Neural cell (in vitro differentiated cells): Measurements from ENCODE around the gene NFIA. TPM values are rescaled to one million over a fixed set of nuclear protein-coding genes. Genes with fewer than 3 reads are reported as not detected.

Experiments used
- H2AFZ ChIP-seq: fragments of 200-600, 300-800 bp; sonication (generic), shearing (Covaris generic); 2 replicates; pipeline ENCODE4 v1.6.0; 2014; ENCODE audit warnings: low read depth, mild to moderate bottlenecking, antibody characterized with exemption, low read length, moderate library complexity
- H3F3A ChIP-seq: fragments of 200-600 bp; shearing (Covaris generic); 2 replicates; pipeline ENCODE4 v1.6.1; 2016; ENCODE audit warnings: mild to moderate bottlenecking, moderate library complexity, mixed read lengths, antibody characterized with exemption, low read length; ENCODE audit not compliant: insufficient read depth, poor library complexity, severe bottlenecking
- H3K27ac ChIP-seq: fragments of 200-600, 300-800 bp; sonication (generic), shearing (Covaris generic); 2 replicates; pipeline ENCODE4 v1.5.1; 2014; ENCODE audit warnings: mild to moderate bottlenecking, low read length, moderate library complexity
- H3K27me3 ChIP-seq: fragments of 300-800, 200-600 bp; sonication (generic), shearing (Covaris generic); 2 replicates; pipeline ENCODE4 v1.6.0; 2014; ENCODE audit warnings: mild to moderate bottlenecking, low read depth, low read length, moderate library complexity; ENCODE audit not compliant: insufficient read depth
- H3K36me3 ChIP-seq: fragments of 300-800, 200-600 bp; sonication (generic), shearing (Covaris generic); 2 replicates; pipeline ENCODE4 v1.5.1; 2014; ENCODE audit warnings: mild to moderate bottlenecking, antibody characterized with exemption, low read length, moderate library complexity; ENCODE audit not compliant: insufficient read depth
- H3K4me2 ChIP-seq: fragments of 300-800, 200-600 bp; sonication (generic), shearing (Covaris generic); 2 replicates; pipeline ENCODE4 v1.6.0; 2014; ENCODE audit warnings: mild to moderate bottlenecking, low read length
- H3K4me3 ChIP-seq: fragments of 300-800, 200-600 bp; sonication (generic), shearing (Covaris generic); 2 replicates; pipeline ENCODE4 v1.5.1; 2014; ENCODE audit warnings: mild to moderate bottlenecking, low read length, moderate library complexity
- H3K79me2 ChIP-seq: fragments of 200-600 bp; shearing (Covaris generic); replicated peaks from 2 replicates; pipeline ENCODE4 v1.6.0; 2014; ENCODE audit warnings: mild to moderate bottlenecking, low read length, moderate library complexity; ENCODE audit not compliant: insufficient read depth
- H3K9ac ChIP-seq: fragments of 300-800, 200-600 bp; sonication (generic), shearing (Covaris generic); 2 replicates; pipeline ENCODE4 v1.6.1; 2016; ENCODE audit warnings: mild to moderate bottlenecking, low read length, mixed read lengths
- H3K9me2 ChIP-seq: fragments of 200-600 bp; shearing (Covaris generic); 2 replicates; pipeline ENCODE4 v1.6.1; 2016; ENCODE audit warnings: mild to moderate bottlenecking, low read length, mixed read lengths; ENCODE audit not compliant: insufficient read depth
- H3K9me3 ChIP-seq: fragments of 200-600, 300-800 bp; sonication (generic), shearing (Covaris generic); 2 replicates; pipeline ENCODE4 v1.6.1; 2016; ENCODE audit warnings: mild to moderate bottlenecking, mixed run types, low read length, moderate library complexity, mixed read lengths
- H4K20me1 ChIP-seq: fragments of 200-600 bp; shearing (Covaris generic); 2 replicates; pipeline ENCODE4 v1.6.1; 2016; ENCODE audit warnings: mild to moderate bottlenecking, mixed run types; ENCODE audit not compliant: insufficient read depth
- EP300 ChIP-seq: fragments of 450-650 bp; conservative IDR thresholded peaks from 2 replicates; pipeline ENCODE4 v1.6.1; 2014; ENCODE audit warnings: antibody characterized with exemption, mild to moderate bottlenecking, moderate library complexity; ENCODE audit not compliant: poor library complexity, severe bottlenecking
- EZH2 ChIP-seq: fragments of 200-600, 300-800 bp; shearing (Covaris generic), sonication (generic); IDR thresholded peaks from 2 replicates; pipeline ENCODE4 v1.6.1; 2014; ENCODE audit warnings: antibody characterized with exemption, low read length, borderline replicate concordance, mild to moderate bottlenecking; ENCODE audit not compliant: insufficient read depth, poor library complexity, severe bottlenecking
- MXI1 ChIP-seq: fragments of 450-650 bp; conservative IDR thresholded peaks from 2 replicates; pipeline ENCODE4 v1.6.1; 2014; ENCODE audit warnings: antibody characterized with exemption, mild to moderate bottlenecking; ENCODE audit not compliant: poor library complexity, severe bottlenecking
- POLR2AphosphoS5 ChIP-seq: IDR thresholded peaks from 2 replicates; pipeline ENCODE4 v1.6.1; 2012
- RAD21 ChIP-seq: fragments of 450-650 bp; conservative IDR thresholded peaks from 2 replicates; pipeline ENCODE4 v1.6.1; 2014; ENCODE audit warnings: antibody characterized with exemption, mild to moderate bottlenecking, moderate library complexity
- SMC3 ChIP-seq: fragments of 450-650 bp; conservative IDR thresholded peaks from 2 replicates; pipeline ENCODE4 v1.6.1; 2014; ENCODE audit warnings: antibody characterized with exemption, mild to moderate bottlenecking, moderate library complexity; ENCODE audit not compliant: poor library complexity
- TAF1 ChIP-seq: IDR thresholded peaks from 2 replicates; pipeline ENCODE4 v1.6.1; 2012; ENCODE audit warnings: low read depth
- polyA plus RNA-seq: library from polyadenylated mRNA; depleted of rRNA; stranded (reverse); fragments of >200 nt; gene quantifications from 2 replicates; pipeline ENCODE4 v1.2.3, GENCODE V29; 2014
- TF ChIP-seq, protein P1 (sequence below): IDR thresholded peaks from 2 replicates; pipeline ENCODE4 v1.6.1; 2012; ENCODE audit warnings: borderline replicate concordance
- TF ChIP-seq, protein P2 (sequence below): fragments of 450-650 bp; IDR thresholded peaks from 2 replicates; pipeline ENCODE4 v1.5.1; 2014; ENCODE audit warnings: antibody characterized with exemption, mild to moderate bottlenecking, moderate library complexity; ENCODE audit not compliant: poor library complexity, severe bottlenecking

Gene NFIA
- polyA plus RNA-seq, 1 donor from 2014 or later = 0.47 TPM

DNA sequence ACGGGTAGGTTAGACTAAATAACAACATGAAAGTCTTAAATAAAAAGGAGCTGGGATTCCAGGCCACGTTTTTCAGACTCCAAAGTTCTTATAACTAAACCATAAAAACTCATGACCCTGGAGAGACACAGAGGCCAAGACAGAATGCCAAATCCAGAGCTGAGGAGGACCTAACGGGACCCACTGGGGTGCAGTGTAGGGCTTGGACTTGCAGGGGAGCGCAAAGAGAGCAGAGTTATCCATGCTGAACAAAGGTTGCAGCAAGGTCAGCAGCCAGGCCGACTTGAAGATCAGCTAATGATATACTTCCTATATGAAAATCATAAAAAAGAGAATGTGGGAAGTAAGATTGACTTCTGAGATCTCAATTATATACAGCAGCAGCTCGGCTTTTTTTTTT, 405.4 kb downstream of the NFIA start:
- H3K9me3 ChIP-seq = no peaks in the 10 kb centered on the region

GRCh38 chr1:61490924-61491323, 408.6 kb downstream of the NFIA start:
- Histone ChIP-seq H4K20me1 (no peaks in the 10 kb centered on the region), H3K4me2 (no peak overlapping the region), H3F3A (no peaks in the 10 kb centered on the region), H3K79me2 (no peaks in the 10 kb centered on the region), H3K9me3 (no peaks in the 10 kb centered on the region), H3K9me2 (no peaks in the 10 kb centered on the region), H2AFZ (no peak overlapping the region), H3K27me3 (no peaks in the 10 kb centered on the region), H3K36me3 (no peaks in the 10 kb centered on the region), H3K9ac (no peak overlapping the region), H3K27ac (no peak overlapping the region), H3K4me3 (no peak overlapping the region)
- TF ChIP-seq MXI1 = no peak
- TF ChIP-seq, protein P1, sequence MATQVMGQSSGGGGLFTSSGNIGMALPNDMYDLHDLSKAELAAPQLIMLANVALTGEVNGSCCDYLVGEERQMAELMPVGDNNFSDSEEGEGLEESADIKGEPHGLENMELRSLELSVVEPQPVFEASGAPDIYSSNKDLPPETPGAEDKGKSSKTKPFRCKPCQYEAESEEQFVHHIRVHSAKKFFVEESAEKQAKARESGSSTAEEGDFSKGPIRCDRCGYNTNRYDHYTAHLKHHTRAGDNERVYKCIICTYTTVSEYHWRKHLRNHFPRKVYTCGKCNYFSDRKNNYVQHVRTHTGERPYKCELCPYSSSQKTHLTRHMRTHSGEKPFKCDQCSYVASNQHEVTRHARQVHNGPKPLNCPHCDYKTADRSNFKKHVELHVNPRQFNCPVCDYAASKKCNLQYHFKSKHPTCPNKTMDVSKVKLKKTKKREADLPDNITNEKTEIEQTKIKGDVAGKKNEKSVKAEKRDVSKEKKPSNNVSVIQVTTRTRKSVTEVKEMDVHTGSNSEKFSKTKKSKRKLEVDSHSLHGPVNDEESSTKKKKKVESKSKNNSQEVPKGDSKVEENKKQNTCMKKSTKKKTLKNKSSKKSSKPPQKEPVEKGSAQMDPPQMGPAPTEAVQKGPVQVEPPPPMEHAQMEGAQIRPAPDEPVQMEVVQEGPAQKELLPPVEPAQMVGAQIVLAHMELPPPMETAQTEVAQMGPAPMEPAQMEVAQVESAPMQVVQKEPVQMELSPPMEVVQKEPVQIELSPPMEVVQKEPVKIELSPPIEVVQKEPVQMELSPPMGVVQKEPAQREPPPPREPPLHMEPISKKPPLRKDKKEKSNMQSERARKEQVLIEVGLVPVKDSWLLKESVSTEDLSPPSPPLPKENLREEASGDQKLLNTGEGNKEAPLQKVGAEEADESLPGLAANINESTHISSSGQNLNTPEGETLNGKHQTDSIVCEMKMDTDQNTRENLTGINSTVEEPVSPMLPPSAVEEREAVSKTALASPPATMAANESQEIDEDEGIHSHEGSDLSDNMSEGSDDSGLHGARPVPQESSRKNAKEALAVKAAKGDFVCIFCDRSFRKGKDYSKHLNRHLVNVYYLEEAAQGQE = no peak
- TF ChIP-seq EP300 = no peak
- no peak for TF ChIP-seq RAD21
- no peak for TF ChIP-seq SMC3
- no peak for TF ChIP-seq POLR2AphosphoS5
- no peak for TF ChIP-seq EZH2
- TF ChIP-seq, protein P2, sequence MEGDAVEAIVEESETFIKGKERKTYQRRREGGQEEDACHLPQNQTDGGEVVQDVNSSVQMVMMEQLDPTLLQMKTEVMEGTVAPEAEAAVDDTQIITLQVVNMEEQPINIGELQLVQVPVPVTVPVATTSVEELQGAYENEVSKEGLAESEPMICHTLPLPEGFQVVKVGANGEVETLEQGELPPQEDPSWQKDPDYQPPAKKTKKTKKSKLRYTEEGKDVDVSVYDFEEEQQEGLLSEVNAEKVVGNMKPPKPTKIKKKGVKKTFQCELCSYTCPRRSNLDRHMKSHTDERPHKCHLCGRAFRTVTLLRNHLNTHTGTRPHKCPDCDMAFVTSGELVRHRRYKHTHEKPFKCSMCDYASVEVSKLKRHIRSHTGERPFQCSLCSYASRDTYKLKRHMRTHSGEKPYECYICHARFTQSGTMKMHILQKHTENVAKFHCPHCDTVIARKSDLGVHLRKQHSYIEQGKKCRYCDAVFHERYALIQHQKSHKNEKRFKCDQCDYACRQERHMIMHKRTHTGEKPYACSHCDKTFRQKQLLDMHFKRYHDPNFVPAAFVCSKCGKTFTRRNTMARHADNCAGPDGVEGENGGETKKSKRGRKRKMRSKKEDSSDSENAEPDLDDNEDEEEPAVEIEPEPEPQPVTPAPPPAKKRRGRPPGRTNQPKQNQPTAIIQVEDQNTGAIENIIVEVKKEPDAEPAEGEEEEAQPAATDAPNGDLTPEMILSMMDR = no peak
- no peak for TF ChIP-seq TAF1

More for the DNA sequence above, 405.4 kb downstream of the NFIA start:
- H3K9me2 ChIP-seq = no peaks in the 10 kb centered on the region
- H4K20me1 ChIP-seq = no peaks in the 10 kb centered on the region
- no peaks in the 10 kb centered on the region for H3F3A ChIP-seq
- no peaks in the 10 kb centered on the region for H3K79me2 ChIP-seq
- no peak overlapping the region for H3K4me3 ChIP-seq
- H3K9ac ChIP-seq = no peak overlapping the region
- no peak overlapping the region for H2AFZ ChIP-seq
- H3K27me3 ChIP-seq = no peaks in the 10 kb centered on the region
- H3K36me3 ChIP-seq = no peaks in the 10 kb centered on the region
- no peak for TF ChIP-seq MXI1
- no peak for TF ChIP-seq EZH2
- no peak for TF ChIP-seq TAF1
- no peak for TF ChIP-seq POLR2AphosphoS5
- TF ChIP-seq EP300 = no peak
- TF ChIP-seq, protein P1 = no peak
- TF ChIP-seq SMC3 = no peak
- TF ChIP-seq, protein P2 = no peak
- no peak overlapping the region for H3K4me2 ChIP-seq
- H3K27ac ChIP-seq = no peak overlapping the region
